Hindlimb muscle (tissue), 1 donor: ENCODE results near the gene FSD1. TPM values are rescaled to one million over a fixed set of nuclear protein-coding genes. Genes with fewer than 3 reads are reported as not detected.

ENCODE experiments used
- DNase-seq: peaks from one replicate; pipeline ENCODE4 v3.0.0-alpha.2; 2013
- polyA plus RNA-seq: library from polyadenylated mRNA; unstranded; fragments of 120-200 nt; gene quantifications from one replicate; pipeline ENCODE4 v1.2.1, GENCODE V29; 2013; ENCODE audit not compliant: insufficient read length

Gene FSD1
- polyA plus RNA-seq, 1 donor, result 1.2 TPM

GRCh38 chr19:4365791-4366665 lies 61.6 kb downstream of the FSD1 start:
- DNase-seq, result no peak

- DNase-seq, result no peak
Measured at GRCh38 chr19:4366666-4367335, 62.4 kb downstream of the FSD1 start.

- DNase-seq, result no peak
Measured at GRCh38 chr19:4367336-4367723, 62.9 kb downstream of the FSD1 start.

- DNase-seq, result no peak
Measured at GRCh38 chr19:4367781-4368127, 63.4 kb downstream of the FSD1 start.

- DNase-seq, result no peak
Measured at GRCh38 chr19:4368128-4368820, 63.9 kb downstream of the FSD1 start.

GRCh38 chr19:4369109-4369887 lies 64.9 kb downstream of the FSD1 start:
- DNase-seq, result no peak

- DNase-seq, result no peak
Measured at GRCh38 chr19:4369888-4370260, 65.5 kb downstream of the FSD1 start.

- no peak for DNase-seq
Measured at GRCh38 chr19:4370418-4371041, 66.1 kb downstream of the FSD1 start.

- DNase-seq, result peak; percentile 42
Measured at GRCh38 chr19:4371247-4372164, 67.1 kb downstream of the FSD1 start.

GRCh38 chr19:4372165-4373012 lies 68.0 kb downstream of the FSD1 start:
- no peak for DNase-seq

GRCh38 chr19:4373013-4373367 lies 68.6 kb downstream of the FSD1 start:
- DNase-seq, result no peak

Other genes with a start within 250 kb of the FSD1 start
- gene ZBTB7A, start 237.7 kb upstream of the FSD1 start, polyA plus RNA-seq, result 10.7 TPM
- gene MAP2K2, start 180.5 kb upstream of the FSD1 start, polyA plus RNA-seq, result 124 TPM
- not detected for gene CREB3L3, start 151.0 kb upstream of the FSD1 start, polyA plus RNA-seq
- 15.5 TPM for gene SIRT6, start 122.0 kb upstream of the FSD1 start, polyA plus RNA-seq
- gene ANKRD24, start 121.9 kb upstream of the FSD1 start, polyA plus RNA-seq, result 1.6 TPM
- gene EBI3, start 75.1 kb upstream of the FSD1 start, polyA plus RNA-seq, result 0.72 TPM
- 14.9 TPM for gene YJU2, start 57.5 kb upstream of the FSD1 start, polyA plus RNA-seq
- gene SHD, start 25.3 kb upstream of the FSD1 start, polyA plus RNA-seq, result 174 TPM
- 0.89 TPM for gene TMIGD2, start 2.2 kb upstream of the FSD1 start, polyA plus RNA-seq
- 5.9 TPM for gene STAP2, start 34.2 kb downstream of the FSD1 start, polyA plus RNA-seq
- gene MPND, start 39.0 kb downstream of the FSD1 start, polyA plus RNA-seq, result 17.3 TPM
- 64.4 TPM for gene SH3GL1, start 95.9 kb downstream of the FSD1 start, polyA plus RNA-seq
- gene CHAF1A, start 98.0 kb downstream of the FSD1 start, polyA plus RNA-seq, result 10.7 TPM
- 145 TPM for gene UBXN6, start 153.2 kb downstream of the FSD1 start, polyA plus RNA-seq
- gene HDGFL2, start 167.7 kb downstream of the FSD1 start, polyA plus RNA-seq, result 88.0 TPM
- gene PLIN4, start 213.9 kb downstream of the FSD1 start, polyA plus RNA-seq, result 8.8 TPM
- 4.3 TPM for gene PLIN5, start 230.6 kb downstream of the FSD1 start, polyA plus RNA-seq
- gene LRG1, start 235.4 kb downstream of the FSD1 start, polyA plus RNA-seq, result 0.43 TPM